Measurements from ENCODE around the gene ARID4B. TPM values are rescaled to one million over a fixed set of nuclear protein-coding genes. Genes with fewer than 3 reads are reported as not detected.

The ARID4B gene
- total and polyA plus RNA-seq, 2 of the 13 experiments (the other 11 are each of a cell fraction or from before 2014, with no cell fraction given): 9.7 to 24.6 TPM

DNA sequence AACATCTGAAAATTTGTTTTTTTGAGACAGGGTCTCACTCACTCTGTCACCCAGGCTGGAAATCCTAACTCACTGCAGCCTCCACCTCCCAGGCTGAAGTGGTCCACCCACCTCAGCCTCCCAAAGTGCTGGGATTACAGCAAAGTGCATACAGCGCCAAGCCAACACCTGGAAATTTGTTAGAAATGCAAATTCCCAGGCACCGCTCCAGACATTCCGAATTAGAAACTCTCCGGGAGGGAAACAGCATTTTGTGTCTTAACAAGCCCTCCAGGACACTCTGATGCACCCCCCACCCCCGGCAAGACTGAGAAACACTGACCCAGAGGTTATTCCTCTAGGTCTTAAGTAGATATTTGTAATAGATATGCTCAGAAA is 49.1 kb downstream of the ARID4B start:
- H3K4me3 ChIP-seq (replicated peaks in 1 of 3; ENCODE audit: insufficient read depth in 1 of 3, low read depth in 2 of 3, low read length in 3 of 3): no peak overlapping the region
- H3K9me3 ChIP-seq (ENCODE audit: low read length): no peaks in the 10 kb centered on the region
- FAIRE-seq: no peak
- H3K9ac ChIP-seq (ENCODE audit: insufficient read depth, low read depth, low read length): no peak overlapping the region
- 0 out of 2 replicates have a peak, but pooled peaks cover 1% of the 10 kb centered on the region for H3K4me1 ChIP-seq (ENCODE audit: insufficient read depth, low read length)
- ChIA-PET CTCF (ENCODE audit: low intra/inter-chr PET ratio, low total read pairs) (no interaction called here), POLR2A (no interaction called here)
- H3K4me2 ChIP-seq (ENCODE audit: low read depth, low read length): no peak overlapping the region
- 98% methylated on average over 5 of the region's 5 CpGs for WGBS (ENCODE audit: low lambda C conversion rate)
- ATAC-seq: no peak
- no peaks in the 10 kb centered on the region for H3K27me3 ChIP-seq (ENCODE audit: control insufficient read depth in 1 of 2, insufficient read depth in 2 of 2, low read length in 2 of 2)
- no peak for DNase-seq (ENCODE audit: low spot score)
- BruUV-seq (replicated peaks): no TSS peak
- peaks cover 94% of the 10 kb centered on the region for H3K79me2 ChIP-seq (ENCODE audit: insufficient read depth, low read length)
- no peak for TF ChIP-seq SMAD9 (CRISPR knock-in tag; IDR thresholded peaks at IDR 0.05)
- TF ChIP-seq ZNF256 (CRISPR knock-in tag; conservative IDR thresholded peaks at IDR 0.05): no peak
- TF ChIP-seq BCL6 (CRISPR knock-in tag; IDR thresholded peaks at IDR 0.05): no peak
- no peak for TF ChIP-seq ZNF777 (CRISPR knock-in tag; IDR thresholded peaks at IDR 0.05)
- TF ChIP-seq ZNF432 (CRISPR knock-in tag; IDR thresholded peaks at IDR 0.05; ENCODE audit: borderline replicate concordance): no peak
- TF ChIP-seq, protein P1, sequence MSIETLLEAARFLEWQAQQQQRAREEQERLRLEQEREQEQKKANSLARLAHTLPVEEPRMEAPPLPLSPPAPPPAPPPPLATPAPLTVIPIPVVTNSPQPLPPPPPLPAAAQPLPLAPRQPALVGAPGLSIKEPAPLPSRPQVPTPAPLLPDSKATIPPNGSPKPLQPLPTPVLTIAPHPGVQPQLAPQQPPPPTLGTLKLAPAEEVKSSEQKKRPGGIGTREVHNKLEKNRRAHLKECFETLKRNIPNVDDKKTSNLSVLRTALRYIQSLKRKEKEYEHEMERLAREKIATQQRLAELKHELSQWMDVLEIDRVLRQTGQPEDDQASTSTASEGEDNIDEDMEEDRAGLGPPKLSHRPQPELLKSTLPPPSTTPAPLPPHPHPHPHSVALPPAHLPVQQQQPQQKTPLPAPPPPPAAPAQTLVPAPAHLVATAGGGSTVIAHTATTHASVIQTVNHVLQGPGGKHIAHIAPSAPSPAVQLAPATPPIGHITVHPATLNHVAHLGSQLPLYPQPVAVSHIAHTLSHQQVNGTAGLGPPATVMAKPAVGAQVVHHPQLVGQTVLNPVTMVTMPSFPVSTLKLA (IDR thresholded peaks at IDR 0.05): no peak
- no peak for TF ChIP-seq CBFB (CRISPR knock-in tag; IDR thresholded peaks at IDR 0.05)
- no peak for TF ChIP-seq ZIK1 (CRISPR knock-in tag; IDR thresholded peaks at IDR 0.05; ENCODE audit: borderline replicate concordance, low read depth)
- TF ChIP-seq TBP (CRISPR knock-in tag; IDR thresholded peaks at IDR 0.05): no peak
- no peak for TF ChIP-seq ERF (CRISPR knock-in tag; IDR thresholded peaks at IDR 0.05)
- no peak for TF ChIP-seq REXO4 (CRISPR knock-in tag; IDR thresholded peaks at IDR 0.05; ENCODE audit: borderline replicate concordance)
- TF ChIP-seq ZSCAN30 (CRISPR knock-in tag; IDR thresholded peaks at IDR 0.05): no peak
- TF ChIP-seq SMARCE1 (IDR thresholded peaks at IDR 0.05; ENCODE audit: borderline replicate concordance): no peak
- TF ChIP-seq SP140L (CRISPR knock-in tag; IDR thresholded peaks at IDR 0.05; ENCODE audit: borderline replicate concordance): no peak
- no peak for TF ChIP-seq SSRP1 (CRISPR knock-in tag; IDR thresholded peaks at IDR 0.05)
- TF ChIP-seq ZSCAN20 (CRISPR knock-in tag; IDR thresholded peaks at IDR 0.05; ENCODE audit: borderline replicate concordance): no peak
- TF ChIP-seq KAT2B (IDR thresholded peaks at IDR 0.05; ENCODE audit: borderline replicate concordance, low read depth, low read length): no peak
- no peak for TF ChIP-seq ZNF276 (CRISPR knock-in tag; IDR thresholded peaks at IDR 0.05; ENCODE audit: low read depth)
- no peak for TF ChIP-seq PPARG (CRISPR knock-in tag; conservative IDR thresholded peaks at IDR 0.05)
- no peak for TF ChIP-seq KMT2B (CRISPR knock-in tag; IDR thresholded peaks at IDR 0.05)
- intact Hi-C loops (cut with micrococcal nuclease; ENCODE audit: unreplicated experiment): no loop called here
- H3K27ac ChIP-seq (ENCODE audit: extremely low read length, insufficient read depth, low read length): no peak overlapping the region
- peaks cover 56% of the 10 kb centered on the region for H4K20me1 ChIP-seq (ENCODE audit: insufficient read depth, low read length)
- in situ Hi-C loops (cut with HindIII; ENCODE audit: extremely low pct_ligation_motif_present, low pct_unique_long_range_greater_than_20kb): no loop called here
- H3K36me3 ChIP-seq (replicated peaks in 1 of 2; ENCODE audit: control insufficient read depth in 1 of 2, insufficient read depth in 2 of 2, low read length in 2 of 2): peaks cover 0 to 3% of the 10 kb centered on the region in 2 experiments; a peak in 3 of 5 replicates
- no peak overlapping the region for H2AFZ ChIP-seq (ENCODE audit: low read length)

Measured in HepG2 (cell line).